Measurements from ENCODE around the gene CLEC2L.

Gene CLEC2L

DNA sequence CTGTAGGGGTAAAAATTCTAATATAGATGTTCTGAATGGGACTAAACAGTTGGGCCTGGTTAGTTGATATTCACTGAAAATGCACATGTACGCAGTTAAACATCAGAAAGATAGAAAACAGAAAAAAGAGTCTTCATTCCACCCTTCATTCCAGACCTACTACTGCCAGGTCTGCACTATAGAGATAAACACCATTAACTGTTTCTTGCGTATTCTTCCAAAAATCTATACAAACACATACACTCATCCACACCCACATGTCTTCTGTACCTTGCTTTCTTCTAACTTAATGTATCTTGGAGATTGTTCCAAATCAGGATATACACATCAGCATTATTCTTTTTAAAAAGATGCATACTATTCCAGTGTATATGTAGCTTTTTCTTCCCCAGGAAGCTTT is 13.9 kb upstream of the CLEC2L start:
- WGBS (ENCODE audit: extremely low coverage, insufficient coverage, low lambda C conversion rate), result 100% methylated on average over 1 of the region's 2 CpGs
- H3K4ac ChIP-seq (ENCODE audit: low read depth, low read length), result no peak overlapping the region
- H3K56ac ChIP-seq (ENCODE audit: low read length), result no peak overlapping the region
- no peaks in the 10 kb centered on the region for H3K4me1 ChIP-seq (ENCODE audit: control insufficient read depth, low read depth, low read length)
- no peak overlapping the region for H3K4me3 ChIP-seq (ENCODE audit: low read length)
- no peak overlapping the region for H4K8ac ChIP-seq (ENCODE audit: low read depth, low read length)
- H3K18ac ChIP-seq (ENCODE audit: low read length), result no peak overlapping the region
- H2BK120ac ChIP-seq (ENCODE audit: low read depth, low read length), result no peak overlapping the region
- no peaks in the 10 kb centered on the region for H3K36me3 ChIP-seq (ENCODE audit: control insufficient read depth, insufficient read depth, low read length)
- no peak overlapping the region for H3K27ac ChIP-seq (ENCODE audit: low read depth, low read length)
- no peak overlapping the region for H3K4me2 ChIP-seq (ENCODE audit: low read length)
- no peak overlapping the region for H4K5ac ChIP-seq (ENCODE audit: low read length)
- no peaks in the 10 kb centered on the region for H3K79me1 ChIP-seq (ENCODE audit: low read length)
- no peak overlapping the region for H3K23ac ChIP-seq (ENCODE audit: low read length)
- no peak overlapping the region for H3K9ac ChIP-seq (ENCODE audit: low read length)
- no peak overlapping the region for H2BK5ac ChIP-seq (ENCODE audit: low read length)
- DNase-seq, result no peak
- H3K27me3 ChIP-seq (ENCODE audit: insufficient read depth, low read length, poor library complexity), result no peaks in the 10 kb centered on the region
- H2BK15ac ChIP-seq (replicated peaks; ENCODE audit: low read depth), result no peak overlapping the region
- H2AK5ac ChIP-seq (ENCODE audit: low read length), result no peak overlapping the region
- no peaks in the 10 kb centered on the region for H3K79me2 ChIP-seq (ENCODE audit: control insufficient read depth, insufficient read depth, low read length)

DNA sequence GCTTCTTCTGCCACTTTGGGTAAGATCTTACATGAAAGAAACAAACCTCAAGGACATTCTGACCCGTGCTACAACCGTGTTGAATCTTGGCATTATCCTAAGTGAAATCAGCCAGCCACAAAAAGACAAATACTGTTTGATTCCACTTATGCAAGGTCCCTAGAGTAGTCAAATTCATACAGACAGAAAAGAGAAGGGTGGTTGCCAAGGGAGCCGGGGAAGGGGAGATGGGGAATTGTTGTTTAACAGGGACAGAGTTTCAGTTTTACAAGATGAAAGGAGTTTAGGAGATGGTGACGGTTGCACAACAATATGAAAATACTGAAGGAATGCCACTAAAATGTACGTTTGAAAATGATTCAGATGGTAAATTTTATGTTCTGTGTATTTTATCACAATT is 12.2 kb upstream of the CLEC2L start:
- H2BK5ac ChIP-seq (ENCODE audit: low read length), result no peak overlapping the region
- no peak overlapping the region for H2BK120ac ChIP-seq (ENCODE audit: low read depth, low read length)
- H3K79me2 ChIP-seq (ENCODE audit: control insufficient read depth, insufficient read depth, low read length), result no peaks in the 10 kb centered on the region
- H3K4me1 ChIP-seq (ENCODE audit: control insufficient read depth, low read depth, low read length), result no peaks in the 10 kb centered on the region
- no peak overlapping the region for H3K4ac ChIP-seq (ENCODE audit: low read depth, low read length)
- H2BK15ac ChIP-seq (replicated peaks; ENCODE audit: low read depth), result no peak overlapping the region
- no peak overlapping the region for H4K8ac ChIP-seq (ENCODE audit: low read depth, low read length)
- H3K18ac ChIP-seq (ENCODE audit: low read length), result no peak overlapping the region
- H3K9ac ChIP-seq (ENCODE audit: low read length), result no peak overlapping the region
- H3K36me3 ChIP-seq (ENCODE audit: control insufficient read depth, insufficient read depth, low read length), result no peaks in the 10 kb centered on the region
- no CpG with 5 or more reads among the region's 5 CpGs for WGBS (ENCODE audit: extremely low coverage, insufficient coverage, low lambda C conversion rate)
- no peak overlapping the region for H3K4me2 ChIP-seq (ENCODE audit: low read length)
- no peak overlapping the region for H2AK5ac ChIP-seq (ENCODE audit: low read length)
- H3K79me1 ChIP-seq (ENCODE audit: low read length), result no peaks in the 10 kb centered on the region
- no peak overlapping the region for H4K5ac ChIP-seq (ENCODE audit: low read length)
- DNase-seq, result no peak
- H3K27ac ChIP-seq (ENCODE audit: low read depth, low read length), result no peak overlapping the region
- H3K23ac ChIP-seq (ENCODE audit: low read length), result no peak overlapping the region
- no peak overlapping the region for H3K56ac ChIP-seq (ENCODE audit: low read length)
- H3K27me3 ChIP-seq (ENCODE audit: insufficient read depth, low read length, poor library complexity), result no peaks in the 10 kb centered on the region
- no peak overlapping the region for H3K4me3 ChIP-seq (ENCODE audit: low read length)

DNA sequence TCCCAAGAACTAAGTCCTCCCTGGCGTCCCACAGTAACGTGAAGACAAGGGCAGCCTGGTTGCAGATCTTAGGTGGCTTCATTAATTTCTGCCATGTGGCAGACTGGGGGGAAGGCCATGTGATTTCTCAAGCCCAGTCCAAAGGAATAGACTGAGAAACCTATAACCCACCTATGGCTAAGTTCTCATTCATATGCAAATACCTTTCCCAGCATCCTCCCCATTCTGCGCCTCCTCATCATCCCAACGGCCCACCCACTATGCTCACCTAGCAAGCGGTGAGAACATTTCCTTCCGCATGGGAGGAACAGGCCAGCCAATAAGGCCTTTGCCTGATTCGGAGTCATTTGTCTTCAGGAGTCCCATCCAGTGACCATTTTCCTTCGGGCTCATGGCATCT is 8.2 kb upstream of the CLEC2L start:
- Histone ChIP-seq H2BK5ac (ENCODE audit: low read length) (no peak overlapping the region), H3K18ac (ENCODE audit: low read length) (no peak overlapping the region), H3K79me2 (ENCODE audit: control insufficient read depth, insufficient read depth, low read length) (no peaks in the 10 kb centered on the region), H4K5ac (ENCODE audit: low read length) (no peak overlapping the region), H3K79me1 (ENCODE audit: low read length) (no peaks in the 10 kb centered on the region), H3K27ac (ENCODE audit: low read depth, low read length) (no peak overlapping the region), H3K27me3 (ENCODE audit: insufficient read depth, low read length, poor library complexity) (no peaks in the 10 kb centered on the region), H2BK15ac (replicated peaks; ENCODE audit: low read depth) (no peak overlapping the region), H3K23ac (ENCODE audit: low read length) (no peak overlapping the region), H3K4me1 (ENCODE audit: control insufficient read depth, low read depth, low read length) (no peaks in the 10 kb centered on the region), H3K4ac (ENCODE audit: low read depth, low read length) (no peak overlapping the region), H3K36me3 (ENCODE audit: control insufficient read depth, insufficient read depth, low read length) (no peaks in the 10 kb centered on the region), H4K8ac (ENCODE audit: low read depth, low read length) (no peak overlapping the region), H3K9ac (ENCODE audit: low read length) (no peak overlapping the region), H3K4me2 (ENCODE audit: low read length) (no peak overlapping the region), H3K4me3 (ENCODE audit: low read length) (no peak overlapping the region), H2BK120ac (ENCODE audit: low read depth, low read length) (no peak overlapping the region), H3K56ac (ENCODE audit: low read length) (no peak overlapping the region), H2AK5ac (ENCODE audit: low read length) (no peak overlapping the region)
- no CpG with 5 or more reads among the region's 8 CpGs for WGBS (ENCODE audit: extremely low coverage, insufficient coverage, low lambda C conversion rate)
- peak; percentile 37 for DNase-seq

DNA sequence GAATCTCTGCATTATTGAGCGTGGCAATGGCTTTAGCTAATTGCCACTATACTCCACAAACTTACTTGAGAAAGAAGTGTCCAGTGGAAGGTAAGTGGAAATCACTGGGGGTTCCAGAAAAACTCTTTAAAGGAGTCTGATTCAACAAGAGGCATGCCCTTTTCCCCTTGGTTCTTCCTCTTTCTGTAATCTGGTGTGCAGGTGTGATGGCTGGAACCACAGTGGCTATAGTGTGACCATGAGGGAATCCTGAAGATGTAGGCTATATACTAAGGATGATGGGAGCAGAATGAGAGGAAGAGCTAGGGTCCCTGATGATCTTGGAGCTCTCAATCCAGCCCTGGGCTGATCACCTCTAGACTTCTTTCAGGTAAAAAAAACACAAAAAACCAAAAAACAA is 2.0 kb upstream of the CLEC2L start:
- Histone ChIP-seq H3K18ac (ENCODE audit: low read length) (no peak overlapping the region), H3K4me1 (ENCODE audit: control insufficient read depth, low read depth, low read length) (no peaks in the 10 kb centered on the region), H3K36me3 (ENCODE audit: control insufficient read depth, insufficient read depth, low read length) (no peaks in the 10 kb centered on the region), H3K23ac (ENCODE audit: low read length) (no peak overlapping the region), H3K4me2 (ENCODE audit: low read length) (no peak overlapping the region), H2AK5ac (ENCODE audit: low read length) (no peak overlapping the region), H3K27ac (ENCODE audit: low read depth, low read length) (no peak overlapping the region), H3K9ac (ENCODE audit: low read length) (no peak overlapping the region), H3K79me1 (ENCODE audit: low read length) (no peaks in the 10 kb centered on the region), H2BK15ac (replicated peaks; ENCODE audit: low read depth) (no peak overlapping the region), H4K5ac (ENCODE audit: low read length) (no peak overlapping the region), H3K79me2 (ENCODE audit: control insufficient read depth, insufficient read depth, low read length) (no peaks in the 10 kb centered on the region), H2BK120ac (ENCODE audit: low read depth, low read length) (no peak overlapping the region), H3K4me3 (ENCODE audit: low read length) (no peak overlapping the region), H4K8ac (ENCODE audit: low read depth, low read length) (no peak overlapping the region), H3K4ac (ENCODE audit: low read depth, low read length) (no peak overlapping the region), H2BK5ac (ENCODE audit: low read length) (no peak overlapping the region), H3K27me3 (ENCODE audit: insufficient read depth, low read length, poor library complexity) (peaks cover 16% of the 10 kb centered on the region), H3K56ac (ENCODE audit: low read length) (no peak overlapping the region)
- DNase-seq, result no peak
- WGBS (ENCODE audit: extremely low coverage, insufficient coverage, low lambda C conversion rate), result no CpG with 5 or more reads among the region's 1 CpG

DNA sequence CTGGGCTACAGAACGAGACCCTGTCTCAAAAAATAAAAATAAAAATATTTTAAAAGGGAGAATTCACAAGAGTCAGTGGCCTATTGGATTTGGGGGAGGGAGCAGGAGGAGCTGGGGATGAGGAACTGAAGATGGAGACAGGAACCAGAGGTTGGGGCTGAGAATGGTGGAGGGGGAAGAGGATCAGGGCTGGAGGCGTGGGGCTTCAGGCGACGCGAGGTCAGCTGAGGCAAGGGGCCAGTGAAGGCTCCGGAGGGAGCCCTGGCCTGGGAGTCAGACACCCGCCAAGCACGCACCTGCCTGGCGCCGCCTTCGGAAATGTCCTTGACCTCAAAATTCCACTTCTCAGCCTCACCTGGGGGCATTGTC is 671 bp upstream of the CLEC2L start:
- H3K56ac ChIP-seq (ENCODE audit: low read length), result no peak overlapping the region
- no peak overlapping the region for H3K18ac ChIP-seq (ENCODE audit: low read length)
- no peak overlapping the region for H3K4ac ChIP-seq (ENCODE audit: low read depth, low read length)
- H3K36me3 ChIP-seq (ENCODE audit: control insufficient read depth, insufficient read depth, low read length), result no peaks in the 10 kb centered on the region
- no peak overlapping the region for H4K8ac ChIP-seq (ENCODE audit: low read depth, low read length)
- H3K4me3 ChIP-seq (ENCODE audit: low read length), result no peak overlapping the region
- no peak for DNase-seq
- H3K4me1 ChIP-seq (ENCODE audit: control insufficient read depth, low read depth, low read length), result no peaks in the 10 kb centered on the region
- no peak overlapping the region for H2BK5ac ChIP-seq (ENCODE audit: low read length)
- no peaks in the 10 kb centered on the region for H3K79me1 ChIP-seq (ENCODE audit: low read length)
- no peak overlapping the region for H2AK5ac ChIP-seq (ENCODE audit: low read length)
- H2BK15ac ChIP-seq (replicated peaks; ENCODE audit: low read depth), result no peak overlapping the region
- H3K4me2 ChIP-seq (ENCODE audit: low read length), result no peak overlapping the region
- no CpG with 5 or more reads among the region's 11 CpGs for WGBS (ENCODE audit: extremely low coverage, insufficient coverage, low lambda C conversion rate)
- H3K27me3 ChIP-seq (ENCODE audit: insufficient read depth, low read length, poor library complexity), result peaks cover 16% of the 10 kb centered on the region
- no peaks in the 10 kb centered on the region for H3K79me2 ChIP-seq (ENCODE audit: control insufficient read depth, insufficient read depth, low read length)
- H2BK120ac ChIP-seq (ENCODE audit: low read depth, low read length), result no peak overlapping the region
- no peak overlapping the region for H3K23ac ChIP-seq (ENCODE audit: low read length)
- H4K5ac ChIP-seq (ENCODE audit: low read length), result no peak overlapping the region
- no peak overlapping the region for H3K9ac ChIP-seq (ENCODE audit: low read length)
- H3K27ac ChIP-seq (ENCODE audit: low read depth, low read length), result no peak overlapping the region

DNA sequence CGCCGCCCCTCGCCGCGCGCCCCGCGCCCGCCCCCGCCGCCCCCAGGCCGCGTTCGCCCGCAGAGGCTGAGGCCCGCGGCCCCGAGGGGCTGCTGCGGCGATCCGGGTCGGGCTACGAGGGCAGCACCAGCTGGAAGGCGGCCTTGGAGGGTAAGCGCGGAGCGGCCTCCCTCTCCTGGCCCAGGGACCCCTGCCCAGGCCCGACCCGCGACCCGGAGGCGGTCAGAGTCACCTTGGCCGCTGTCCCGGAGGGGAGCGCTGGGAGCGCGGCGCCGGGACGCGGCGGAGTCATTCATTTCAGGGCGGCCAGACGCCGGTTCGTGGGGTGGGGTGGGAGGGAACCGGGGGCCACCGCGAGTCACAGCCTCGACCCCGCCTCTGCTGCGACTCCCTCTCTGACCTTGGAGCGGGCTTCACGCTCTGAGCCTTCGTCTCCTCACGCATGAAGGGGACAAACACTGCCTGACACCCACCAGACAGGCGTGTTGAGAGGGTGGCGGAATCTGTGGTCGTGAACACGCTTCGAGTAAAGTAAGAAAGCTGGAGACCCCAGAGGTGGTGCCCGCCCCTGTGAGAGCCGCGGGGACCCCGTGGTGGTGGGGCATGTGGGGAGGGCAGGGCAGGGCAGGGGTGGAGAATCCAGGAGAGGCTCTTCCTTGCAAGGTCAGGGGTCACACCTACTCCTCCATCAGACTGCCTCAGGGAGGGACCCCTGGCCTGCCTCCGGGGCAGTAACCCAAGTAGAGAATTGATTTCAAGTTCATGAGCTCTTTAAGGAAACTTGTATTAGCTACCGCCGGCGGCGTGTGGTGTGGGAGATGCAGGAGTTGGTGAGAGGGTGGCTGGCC is 707 bp downstream of the CLEC2L start:
- H3K4ac ChIP-seq (ENCODE audit: low read depth, low read length), result no peak overlapping the region
- no peak overlapping the region for H4K8ac ChIP-seq (ENCODE audit: low read depth, low read length)
- H3K9ac ChIP-seq (ENCODE audit: low read length), result peak overlapping the region; percentile 41
- H4K5ac ChIP-seq (ENCODE audit: low read length), result no peak overlapping the region
- no peak overlapping the region for H3K4me3 ChIP-seq (ENCODE audit: low read length)
- H3K23ac ChIP-seq (ENCODE audit: low read length), result no peak overlapping the region
- no CpG with 5 or more reads among the region's 70 CpGs for WGBS (ENCODE audit: extremely low coverage, insufficient coverage, low lambda C conversion rate)
- H2AK5ac ChIP-seq (ENCODE audit: low read length), result no peak overlapping the region
- no peak overlapping the region for H2BK5ac ChIP-seq (ENCODE audit: low read length)
- no peak for DNase-seq
- H3K27me3 ChIP-seq (ENCODE audit: insufficient read depth, low read length, poor library complexity), result peaks cover 16% of the 10 kb centered on the region
- no peaks in the 10 kb centered on the region for H3K79me2 ChIP-seq (ENCODE audit: control insufficient read depth, insufficient read depth, low read length)
- H3K4me2 ChIP-seq (ENCODE audit: low read length), result peak overlapping the region; percentile 27
- no peak overlapping the region for H2BK120ac ChIP-seq (ENCODE audit: low read depth, low read length)
- H3K56ac ChIP-seq (ENCODE audit: low read length), result peak overlapping the region; percentile 65
- H3K4me1 ChIP-seq (ENCODE audit: control insufficient read depth, low read depth, low read length), result no peaks in the 10 kb centered on the region
- H3K79me1 ChIP-seq (ENCODE audit: low read length), result no peaks in the 10 kb centered on the region
- H2BK15ac ChIP-seq (replicated peaks; ENCODE audit: low read depth), result no peak overlapping the region
- H3K27ac ChIP-seq (ENCODE audit: low read depth, low read length), result no peak overlapping the region
- no peaks in the 10 kb centered on the region for H3K36me3 ChIP-seq (ENCODE audit: control insufficient read depth, insufficient read depth, low read length)
- H3K18ac ChIP-seq (ENCODE audit: low read length), result peak overlapping the region; percentile 42
